ENCODE results near the gene MAP3K9.

MAP3K9 gene

DNA sequence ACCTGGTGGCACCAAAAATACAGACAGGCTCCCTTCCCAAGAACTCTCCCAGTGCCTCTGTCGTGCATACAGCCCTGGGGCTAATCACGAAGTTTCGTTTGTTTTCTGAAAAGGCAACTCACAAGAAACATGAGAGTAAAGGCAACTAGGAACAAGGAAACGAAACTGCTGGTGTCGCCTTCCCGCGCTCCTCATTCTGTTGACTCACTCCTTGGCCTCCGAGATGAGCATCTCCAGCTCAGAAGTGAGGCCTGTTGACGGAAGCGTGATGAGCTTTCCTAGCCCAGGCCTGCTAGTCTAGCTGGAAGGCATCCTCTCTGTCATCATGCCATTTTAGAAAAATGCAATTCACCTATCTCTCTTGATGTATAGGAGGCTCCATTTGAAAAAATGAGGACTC is 117.1 kb downstream of the MAP3K9 start:
- TF ChIP-seq, protein P1, sequence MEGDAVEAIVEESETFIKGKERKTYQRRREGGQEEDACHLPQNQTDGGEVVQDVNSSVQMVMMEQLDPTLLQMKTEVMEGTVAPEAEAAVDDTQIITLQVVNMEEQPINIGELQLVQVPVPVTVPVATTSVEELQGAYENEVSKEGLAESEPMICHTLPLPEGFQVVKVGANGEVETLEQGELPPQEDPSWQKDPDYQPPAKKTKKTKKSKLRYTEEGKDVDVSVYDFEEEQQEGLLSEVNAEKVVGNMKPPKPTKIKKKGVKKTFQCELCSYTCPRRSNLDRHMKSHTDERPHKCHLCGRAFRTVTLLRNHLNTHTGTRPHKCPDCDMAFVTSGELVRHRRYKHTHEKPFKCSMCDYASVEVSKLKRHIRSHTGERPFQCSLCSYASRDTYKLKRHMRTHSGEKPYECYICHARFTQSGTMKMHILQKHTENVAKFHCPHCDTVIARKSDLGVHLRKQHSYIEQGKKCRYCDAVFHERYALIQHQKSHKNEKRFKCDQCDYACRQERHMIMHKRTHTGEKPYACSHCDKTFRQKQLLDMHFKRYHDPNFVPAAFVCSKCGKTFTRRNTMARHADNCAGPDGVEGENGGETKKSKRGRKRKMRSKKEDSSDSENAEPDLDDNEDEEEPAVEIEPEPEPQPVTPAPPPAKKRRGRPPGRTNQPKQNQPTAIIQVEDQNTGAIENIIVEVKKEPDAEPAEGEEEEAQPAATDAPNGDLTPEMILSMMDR (IDR thresholded peaks at IDR 0.05; ENCODE audit: control insufficient read depth, insufficient read depth, low read depth, low read length, missing control alignments) = no peak
- no peak overlapping the region for H3K4me3 ChIP-seq (ENCODE audit: control insufficient read depth, low read depth, low read length)
- DNase-seq (ENCODE audit: low read depth) = no peak

DNA sequence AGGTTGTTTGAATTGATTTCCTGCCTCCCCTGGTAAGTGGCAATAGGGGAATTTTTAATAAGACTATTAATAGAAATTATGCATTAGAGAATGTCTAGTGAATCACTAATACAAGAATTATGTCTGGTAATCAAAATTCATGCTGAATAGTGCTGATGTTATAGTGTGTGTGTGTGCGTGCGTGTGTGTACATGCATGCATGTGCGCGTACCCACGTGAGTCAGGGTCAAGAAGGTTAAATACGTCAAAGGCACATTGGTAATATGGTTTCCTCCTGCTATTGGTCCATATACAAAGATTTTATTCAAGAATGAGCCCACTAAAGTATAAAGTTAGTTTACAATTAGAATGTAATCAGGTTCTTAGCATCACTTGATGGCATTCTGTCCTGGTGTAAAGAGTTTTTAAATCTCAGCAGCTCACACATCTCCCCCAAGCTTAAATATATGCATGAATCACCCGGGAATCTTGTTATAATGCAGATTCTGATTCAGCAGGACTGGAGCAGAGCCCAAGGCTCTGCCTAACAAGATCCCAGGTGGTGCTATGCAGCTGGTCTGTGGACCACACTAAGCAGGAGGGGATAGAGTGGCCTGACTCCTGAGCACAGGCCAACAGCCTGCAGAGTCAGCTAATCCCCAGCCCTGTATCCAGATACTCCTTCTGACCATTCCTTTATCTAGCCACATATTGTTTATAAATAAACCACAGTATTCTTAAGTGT is 123.7 kb downstream of the MAP3K9 start:
- no peak for DNase-seq (ENCODE audit: low read depth)
- TF ChIP-seq, protein P1 (IDR thresholded peaks at IDR 0.05; ENCODE audit: control insufficient read depth, insufficient read depth, low read depth, low read length, missing control alignments) = no peak
- H3K4me3 ChIP-seq (ENCODE audit: control insufficient read depth, low read depth, low read length) = no peak overlapping the region

DNA sequence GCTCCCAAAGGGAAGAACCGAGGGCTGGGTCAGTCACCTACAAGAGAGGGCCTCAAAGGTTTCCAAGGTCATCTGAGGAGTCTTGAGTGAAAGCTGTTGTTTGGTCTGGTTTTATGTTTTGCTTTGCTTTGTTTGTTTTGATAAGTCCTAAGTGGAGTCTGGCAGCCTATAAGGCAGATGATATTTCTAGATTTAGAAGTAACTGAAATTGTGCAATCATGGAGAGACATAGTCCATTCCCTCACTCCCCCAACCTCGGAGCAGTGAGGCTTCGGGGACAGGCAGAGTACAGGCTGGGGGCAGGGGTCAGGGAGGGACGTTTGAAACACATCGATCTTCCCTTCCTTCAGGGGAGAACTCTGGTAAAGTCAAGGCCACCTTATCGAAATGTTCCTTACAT is 125.3 kb downstream of the MAP3K9 start:
- DNase-seq (ENCODE audit: low read depth) = no peak
- no peak overlapping the region for H3K4me3 ChIP-seq (ENCODE audit: control insufficient read depth, low read depth, low read length)
- TF ChIP-seq, protein P1 (IDR thresholded peaks at IDR 0.05; ENCODE audit: control insufficient read depth, insufficient read depth, low read depth, low read length, missing control alignments) = no peak

DNA sequence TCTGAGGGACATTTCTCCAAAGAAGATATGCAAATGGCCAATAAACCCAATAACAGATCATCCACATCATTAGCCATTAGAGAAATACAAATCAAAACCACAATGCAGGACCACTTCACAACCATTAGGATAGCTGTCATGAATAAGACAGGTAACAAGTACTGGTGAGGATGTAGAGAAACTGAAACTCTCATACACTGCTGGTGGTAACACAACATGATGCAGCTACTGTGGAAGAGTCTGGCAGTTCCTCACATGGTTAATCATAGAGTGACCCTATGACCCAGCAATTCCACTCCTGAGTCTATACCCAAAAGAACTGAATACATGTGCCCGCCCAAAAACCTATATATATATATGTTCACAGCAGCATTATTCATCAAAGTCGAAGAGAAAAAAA is 128.6 kb downstream of the MAP3K9 start:
- no peak for DNase-seq (ENCODE audit: low read depth)
- TF ChIP-seq, protein P1 (IDR thresholded peaks at IDR 0.05; ENCODE audit: control insufficient read depth, insufficient read depth, low read depth, low read length, missing control alignments) = no peak
- no peak overlapping the region for H3K4me3 ChIP-seq (ENCODE audit: control insufficient read depth, low read depth, low read length)

DNA sequence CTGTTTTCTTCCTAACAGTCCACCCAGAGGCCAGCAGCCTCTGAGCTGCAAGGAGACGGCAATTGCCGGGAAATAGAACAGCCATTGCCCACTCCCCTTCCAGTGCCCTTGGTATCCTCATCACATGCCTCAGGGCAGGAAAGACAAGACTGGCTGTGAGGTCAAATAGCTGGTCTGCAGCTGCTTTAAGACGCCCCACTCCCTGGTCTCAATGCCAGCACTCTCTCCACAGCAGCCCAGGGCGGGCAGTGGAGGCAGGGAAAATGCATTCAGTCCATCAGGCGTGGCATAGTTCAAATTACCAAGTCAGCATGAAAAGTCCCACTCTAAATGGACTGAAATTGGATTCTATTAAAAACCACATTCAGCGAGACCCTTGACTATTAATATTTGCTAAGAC is 132.0 kb downstream of the MAP3K9 start:
- TF ChIP-seq, protein P1 (IDR thresholded peaks at IDR 0.05; ENCODE audit: control insufficient read depth, insufficient read depth, low read depth, low read length, missing control alignments) = no peak
- H3K4me3 ChIP-seq (ENCODE audit: control insufficient read depth, low read depth, low read length) = no peak overlapping the region
- DNase-seq (ENCODE audit: low read depth) = no peak
